ENCODE measurements around the gene PRM1. TPM values are rescaled to one million over a fixed set of nuclear protein-coding genes. Genes with fewer than 3 reads are reported as not detected.
A peak's percentile ranks its signal among the peaks of the same experiment; 100 is the strongest.

PRM1 gene, protein sequence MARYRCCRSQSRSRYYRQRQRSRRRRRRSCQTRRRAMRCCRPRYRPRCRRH
- total RNA-seq (ENCODE audit: insufficient read depth, low replicate concordance), result not detected

DNA sequence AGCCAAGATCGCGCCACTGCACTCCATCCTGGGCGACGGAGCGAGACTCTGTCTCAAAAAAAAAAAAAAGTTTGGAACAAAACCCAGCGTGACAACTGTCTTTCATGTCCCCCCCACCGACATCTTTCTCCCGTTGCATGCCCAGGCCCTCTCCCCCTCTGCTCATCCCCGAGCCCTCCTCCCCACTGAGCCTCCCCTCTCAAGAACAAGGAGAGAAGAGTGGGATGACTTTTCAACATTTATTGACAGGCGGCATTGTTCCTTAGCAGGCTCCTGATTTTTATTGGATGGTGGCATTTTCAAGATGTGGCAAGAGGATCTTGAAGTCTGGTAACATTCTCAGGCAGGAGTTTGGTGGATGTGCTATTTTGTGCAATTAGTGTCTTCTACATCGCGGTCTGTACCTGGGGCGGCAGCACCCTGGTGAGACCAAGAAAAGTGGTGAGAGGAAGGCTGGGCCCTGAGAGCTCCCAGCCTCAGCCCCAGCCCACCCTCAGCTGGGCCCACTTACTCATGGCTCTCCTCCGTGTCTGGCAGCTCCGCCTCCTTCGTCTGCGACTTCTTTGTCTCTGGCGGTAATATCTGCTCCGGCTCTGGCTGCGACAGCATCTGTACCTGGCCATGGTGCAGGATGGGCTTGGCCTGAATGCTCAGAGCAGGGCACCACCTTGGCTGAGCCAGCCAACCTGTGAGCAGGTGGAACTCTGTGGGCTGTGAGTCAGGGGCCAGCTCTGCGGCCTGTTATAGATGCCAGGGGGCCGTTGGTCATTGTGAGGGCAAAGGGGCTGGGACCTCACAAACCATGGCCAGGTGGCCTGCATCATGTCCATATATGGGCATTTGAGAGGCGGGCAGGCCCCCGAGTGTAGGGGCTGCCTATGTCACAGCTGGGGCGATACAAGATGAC, at the start of gene PRM1:
TSS of gene PRM1 (minus strand) at position 715 of the 907 bp plus-strand sequence. CDS start at position 623, 92 bp downstream.
- no peak for DNase-seq (ENCODE audit: low spot score)

DNA sequence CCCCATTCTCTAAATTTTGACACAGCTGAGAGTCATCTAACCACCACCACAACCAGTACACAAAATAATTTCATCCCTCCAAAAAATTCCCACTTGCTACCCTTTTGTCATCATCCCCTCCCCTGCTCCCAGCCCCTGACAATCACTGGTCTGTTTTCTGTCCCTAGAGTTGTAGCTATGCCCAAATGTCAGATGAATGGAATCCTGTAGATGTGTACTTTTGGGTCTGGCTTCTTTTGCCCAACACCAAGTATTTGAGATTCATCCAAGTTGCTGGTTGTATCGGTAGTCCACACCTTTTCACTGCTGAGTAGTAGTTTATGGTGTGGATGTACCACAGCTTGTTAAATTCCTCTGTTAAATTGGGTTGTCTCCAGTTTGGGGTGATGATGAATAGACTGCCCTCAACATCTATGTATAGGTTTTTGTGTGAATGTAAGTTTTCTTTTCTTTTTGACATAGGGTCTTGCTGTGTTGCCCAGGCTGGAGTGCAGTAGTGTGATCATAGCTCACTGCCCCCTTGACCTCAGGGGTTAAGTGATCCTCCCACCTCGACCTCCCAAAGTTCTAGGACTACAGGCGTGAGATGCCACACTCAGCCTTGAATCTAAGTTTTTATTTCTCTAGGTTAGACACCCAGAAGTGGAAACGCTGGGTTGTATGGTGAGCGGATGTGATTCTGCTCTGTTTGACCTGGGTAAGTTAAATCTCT, 49.6 kb upstream of the PRM1 start:
- DNase-seq (ENCODE audit: low spot score), result no peak

DNA sequence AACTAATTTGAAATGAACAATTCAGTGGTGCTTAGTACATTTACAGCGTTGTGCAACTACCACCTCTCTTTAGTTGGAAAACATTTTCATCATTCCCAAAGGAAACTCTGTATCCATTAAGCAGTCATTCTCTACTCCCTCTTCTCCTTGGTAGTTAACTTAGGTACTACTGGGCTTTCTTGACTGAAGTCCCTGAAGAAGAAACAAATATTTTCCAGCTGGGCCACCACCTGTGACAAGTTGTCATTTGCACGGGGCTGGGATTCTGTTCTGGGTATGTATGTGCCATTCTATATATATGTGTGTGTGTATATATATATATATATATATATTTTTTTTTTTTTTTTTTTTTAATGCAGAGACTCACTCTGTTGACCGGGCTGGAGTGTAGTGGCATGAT, 48.8 kb upstream of the PRM1 start:
- DNase-seq (ENCODE audit: low spot score), result no peak

DNA sequence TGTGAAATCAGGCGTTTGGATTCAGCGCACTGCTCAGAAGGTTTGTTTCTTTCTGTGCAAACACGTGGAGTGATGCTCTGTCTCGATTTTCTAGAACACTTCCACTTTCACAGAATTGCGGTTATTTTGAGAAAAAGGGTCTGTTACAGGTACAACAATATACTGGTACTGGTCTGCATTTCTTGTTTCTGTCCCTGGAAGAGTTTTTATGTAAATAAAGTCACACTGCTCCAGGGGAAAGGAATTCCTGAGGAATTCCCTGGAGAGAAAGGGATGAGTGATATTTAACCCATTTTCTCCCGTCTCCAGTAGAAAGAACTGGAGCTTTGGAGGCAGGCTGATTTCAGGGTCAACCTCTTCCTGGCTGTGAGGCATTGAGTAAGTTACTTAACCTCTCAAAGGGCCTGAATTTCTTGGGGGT, 48.0 kb upstream of the PRM1 start:
- DNase-seq (ENCODE audit: low spot score), result no peak

DNA sequence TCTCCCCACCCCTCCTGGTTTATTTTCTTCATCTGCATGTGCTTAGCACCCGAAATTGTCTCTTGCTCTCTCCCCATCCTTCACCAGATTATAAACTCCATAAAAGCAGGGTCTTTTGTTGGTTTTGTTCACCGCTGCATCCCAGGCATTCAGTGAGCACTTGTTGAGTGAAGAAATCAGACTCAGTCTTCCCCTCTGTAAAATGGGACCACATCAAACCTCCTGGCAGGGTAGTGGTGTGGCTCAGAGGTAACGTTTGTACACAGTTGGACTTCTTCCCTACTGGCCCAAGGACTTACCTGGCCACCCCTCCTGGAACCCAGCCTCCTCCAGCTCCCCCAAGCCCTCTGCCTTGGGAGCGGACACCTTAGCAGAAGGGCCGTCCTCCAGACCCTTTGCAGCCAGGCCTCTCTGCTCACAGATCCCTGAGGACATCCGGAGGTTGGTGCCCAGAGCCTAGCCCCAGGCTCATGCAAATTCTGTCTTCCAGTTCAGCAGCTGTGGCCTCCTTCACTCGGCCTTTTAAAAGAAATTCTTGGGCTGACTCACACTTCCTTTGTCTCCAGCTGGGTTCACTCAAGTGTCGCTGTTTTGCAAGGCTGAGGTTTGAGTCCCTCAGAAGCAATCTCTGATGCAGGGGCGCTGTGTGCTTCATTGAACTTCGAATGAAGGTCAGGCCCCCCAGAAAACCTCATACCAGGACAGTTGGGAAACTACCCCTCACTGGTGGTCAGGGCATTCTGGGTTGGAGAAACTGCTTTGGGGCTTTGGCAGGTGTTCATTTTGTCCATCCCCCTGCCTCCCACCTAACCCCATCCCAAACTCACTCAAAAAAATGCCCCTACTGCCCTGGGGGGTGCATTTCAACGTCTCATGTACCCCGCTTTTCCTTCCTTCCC, 47.3 kb upstream of the PRM1 start:
- peak; percentile 96 for DNase-seq (ENCODE audit: low spot score)

DNA sequence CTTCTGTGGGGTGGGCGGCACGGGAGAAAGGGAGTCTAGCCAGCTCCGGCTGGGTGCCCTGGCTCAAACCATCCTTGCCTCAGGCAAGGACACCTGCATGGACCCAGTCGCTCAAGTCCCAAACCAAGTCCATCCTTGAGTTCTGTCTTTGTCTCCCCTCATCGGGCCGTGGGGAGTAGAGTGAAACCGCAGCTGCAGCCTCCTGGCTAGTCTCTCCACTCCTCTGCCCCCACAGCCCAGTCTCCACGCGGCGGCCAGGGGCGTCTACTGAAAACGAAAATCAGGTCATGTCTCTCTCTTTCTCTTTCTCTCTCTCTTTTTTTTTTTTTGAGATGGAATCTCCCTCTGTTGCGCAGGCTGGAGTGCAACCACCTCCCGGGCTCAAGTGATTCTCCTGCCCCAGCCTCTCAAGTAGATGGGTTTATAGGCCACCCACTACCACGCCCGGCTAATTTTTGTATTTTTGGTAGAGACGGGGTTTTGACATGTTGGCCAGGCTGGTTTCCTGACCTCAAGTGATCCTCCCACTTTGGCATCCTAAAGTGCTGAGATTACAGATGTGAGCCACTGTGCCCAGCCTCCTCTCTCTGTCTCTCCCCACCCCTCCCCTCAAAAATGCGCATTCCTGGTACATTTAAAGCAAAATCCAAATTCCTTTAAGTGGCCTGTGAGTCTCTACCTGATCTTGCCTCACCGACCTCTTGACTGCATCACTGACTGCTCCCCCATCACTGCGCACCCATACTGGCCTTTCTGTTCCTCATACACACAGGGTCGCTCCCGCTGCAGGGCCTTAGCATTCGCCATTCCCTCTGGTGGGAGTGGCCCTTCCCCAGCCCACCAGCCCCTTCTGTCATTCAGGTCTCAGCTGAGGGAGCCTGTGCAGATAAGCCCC, 46.4 kb upstream of the PRM1 start:
- DNase-seq (ENCODE audit: low spot score), result no peak

DNA sequence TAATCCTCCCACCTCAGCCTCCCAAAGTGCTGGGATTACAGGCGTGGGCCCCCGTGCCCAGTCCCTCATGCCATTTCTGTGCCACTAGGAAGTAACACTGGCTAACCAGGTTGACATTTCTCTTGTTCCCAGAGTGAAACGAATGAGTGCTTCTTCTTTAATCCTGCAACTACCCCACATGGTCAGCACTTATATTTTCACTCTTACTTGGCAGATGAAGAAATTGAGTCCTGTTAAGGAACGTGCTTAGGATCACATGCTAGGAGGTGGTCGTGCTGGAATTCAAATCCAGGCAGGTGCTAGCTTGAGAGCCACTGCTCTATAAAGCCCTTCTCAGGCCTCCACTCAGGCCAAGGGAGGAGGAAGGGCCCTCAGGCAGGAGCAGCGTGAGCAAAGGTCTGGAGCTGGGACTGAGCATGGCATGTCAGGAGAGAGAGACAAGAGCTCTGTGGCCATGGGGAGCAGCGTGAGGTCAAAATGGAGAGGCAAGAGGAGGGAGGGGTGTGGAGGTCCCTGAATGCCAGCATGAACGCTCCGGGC, 45.7 kb upstream of the PRM1 start:
- no peak for DNase-seq (ENCODE audit: low spot score)

DNA sequence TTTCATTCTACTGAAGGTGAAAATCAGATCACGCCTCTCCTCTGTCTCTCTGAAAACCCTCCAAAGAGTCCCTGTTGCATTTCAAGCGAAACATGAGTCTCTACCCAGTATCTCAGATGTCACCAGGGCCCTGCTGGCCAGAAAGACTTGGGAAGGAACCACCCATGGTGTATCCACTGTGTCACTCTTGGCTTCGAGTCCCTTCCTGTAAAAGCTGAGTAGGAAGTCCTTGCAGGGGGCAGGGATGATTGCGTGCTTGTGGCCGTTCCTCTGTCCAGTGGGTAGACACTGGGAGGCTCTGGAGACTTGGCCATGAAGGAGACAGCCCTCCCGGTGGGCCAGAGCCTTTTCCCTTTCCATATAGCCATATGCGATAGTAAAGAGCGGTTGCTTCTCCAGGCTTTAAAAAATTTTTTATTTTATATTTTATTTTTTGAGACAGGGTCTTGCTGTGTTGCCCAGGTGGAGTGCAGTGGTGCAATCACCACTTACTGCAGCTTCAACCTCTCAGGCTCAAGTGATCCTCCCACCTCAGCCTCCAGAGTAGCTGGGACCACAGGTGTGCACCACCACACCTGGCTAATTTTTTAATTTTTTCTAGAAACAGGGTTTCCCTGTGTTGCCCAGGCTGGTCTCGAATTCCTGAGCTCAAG, 45.1 kb upstream of the PRM1 start:
- no peak for DNase-seq (ENCODE audit: low spot score)

DNA sequence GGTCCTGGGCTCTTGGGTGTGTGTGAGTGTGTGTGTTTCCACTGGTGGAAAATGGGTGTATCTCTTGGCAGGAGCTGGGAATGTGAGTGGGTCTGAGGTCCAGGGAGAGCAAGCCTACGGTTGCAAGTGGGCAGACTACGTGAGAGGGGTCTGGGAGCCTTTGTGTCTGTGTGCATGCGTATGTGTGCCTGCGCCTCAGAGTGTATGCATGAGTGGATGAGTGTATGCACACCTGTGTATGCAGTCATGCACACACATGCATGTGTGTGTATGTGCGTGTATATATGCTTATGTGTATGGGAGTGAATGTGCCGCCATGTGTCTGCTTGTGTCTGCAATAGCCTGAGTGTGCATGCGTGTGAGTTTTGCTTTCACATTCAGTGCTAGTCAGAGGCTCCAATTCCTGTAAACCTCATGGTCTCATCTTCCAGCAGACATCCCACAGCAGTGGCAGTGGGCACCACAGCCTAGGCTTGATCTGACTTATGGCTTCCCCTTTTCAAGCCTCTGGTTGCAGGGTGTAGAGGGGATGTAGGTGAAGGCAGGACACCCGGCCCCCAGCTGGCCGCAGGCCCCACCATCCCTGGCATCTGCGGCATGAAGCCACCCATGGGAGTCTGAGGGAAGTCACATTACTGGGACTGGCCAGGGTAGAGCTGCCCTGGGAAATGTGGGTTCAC, 44.4 kb upstream of the PRM1 start:
- no peak for DNase-seq (ENCODE audit: low spot score)

DNA sequence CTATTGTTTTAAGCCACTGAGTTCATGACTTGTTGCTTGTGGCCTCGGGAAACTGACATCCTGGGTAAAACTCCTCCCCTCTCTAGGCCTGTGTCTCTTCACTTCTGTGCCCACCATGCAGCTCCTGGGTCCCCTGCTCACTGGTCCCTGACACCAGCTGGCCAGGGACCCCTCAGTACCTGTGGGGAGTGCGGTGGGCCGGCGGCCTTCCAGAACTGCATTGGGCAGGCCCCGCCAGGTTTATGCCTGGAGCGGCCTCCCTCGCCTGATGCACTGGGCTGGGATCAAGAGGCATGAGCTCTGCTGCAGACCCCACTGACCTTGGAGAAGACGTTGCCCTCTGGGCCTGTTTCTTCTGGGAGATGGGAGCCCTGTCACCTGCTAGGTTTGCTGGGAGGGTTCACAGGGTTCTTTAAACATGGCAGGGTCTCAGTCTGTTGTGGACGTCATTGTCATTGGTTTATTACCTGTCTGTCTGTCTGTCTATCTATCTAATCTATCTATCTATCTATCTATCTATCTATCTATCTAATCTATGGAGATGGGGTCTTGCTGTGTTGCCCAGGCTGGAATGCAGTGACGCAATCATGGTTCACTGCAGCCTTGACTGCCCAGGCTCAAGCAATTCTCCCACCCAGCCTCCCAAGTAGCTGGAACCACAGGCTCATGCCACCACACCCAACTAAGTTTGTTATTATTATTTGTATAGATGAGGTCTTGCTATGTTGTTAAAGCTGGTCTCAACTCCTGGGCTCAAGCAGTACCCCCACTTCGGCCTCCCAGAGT, 42.6 kb upstream of the PRM1 start:
- no peak for DNase-seq (ENCODE audit: low spot score)

DNA sequence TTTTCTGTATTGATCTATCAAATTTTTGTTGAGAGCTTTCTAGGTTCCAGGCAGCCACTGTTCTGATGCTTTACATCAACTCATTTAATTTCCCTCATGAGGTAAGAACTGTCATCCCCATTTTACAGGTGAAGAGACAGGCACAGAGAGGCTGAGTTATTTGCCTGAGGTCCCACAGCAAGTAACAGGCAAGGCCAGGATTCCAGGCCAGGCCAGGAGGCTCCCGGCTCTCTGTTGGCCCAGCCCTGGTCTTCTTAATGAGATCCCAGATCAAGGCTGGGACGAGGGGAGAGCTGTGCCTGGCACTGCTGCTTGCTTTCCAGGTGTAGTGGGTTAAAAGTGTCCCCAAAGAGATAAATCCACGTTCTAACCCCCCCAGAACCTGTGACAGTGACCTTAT, 41.7 kb upstream of the PRM1 start:
- DNase-seq (ENCODE audit: low spot score), result no peak

DNA sequence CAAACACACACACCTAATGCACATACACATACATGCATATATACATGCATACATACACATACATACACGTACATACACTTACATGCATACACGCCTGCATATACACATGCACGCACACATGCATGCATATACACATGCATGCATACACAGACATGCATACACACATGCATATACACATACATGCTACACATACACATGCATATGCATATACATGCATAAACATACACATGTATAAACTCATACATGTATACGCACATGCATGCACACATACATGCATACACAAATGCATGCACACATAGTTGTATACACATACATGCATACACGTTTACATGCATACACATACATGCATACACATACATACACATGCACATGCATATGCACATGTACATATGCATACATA, 40.5 kb upstream of the PRM1 start:
- no peak for DNase-seq (ENCODE audit: low spot score)

DNA sequence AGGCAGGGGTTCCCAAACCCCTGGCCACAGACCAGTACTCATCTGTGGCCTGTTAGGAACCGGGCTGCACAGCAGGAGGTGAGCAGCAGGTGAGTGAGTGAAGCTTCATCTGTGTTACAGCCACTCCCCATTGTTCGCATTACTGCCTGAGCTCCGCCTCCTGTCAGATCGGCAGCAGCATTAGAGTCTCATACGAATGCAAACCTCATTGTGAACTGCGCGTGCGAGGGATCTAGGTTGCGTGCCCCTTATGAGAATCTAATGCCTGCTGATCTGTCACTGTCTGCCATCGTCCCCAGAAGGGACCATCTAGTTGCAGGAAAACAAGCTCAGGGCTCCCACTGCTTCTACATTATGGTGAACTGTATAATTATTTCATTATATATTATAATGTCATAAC, 39.0 kb upstream of the PRM1 start:
- no peak for DNase-seq (ENCODE audit: low spot score)

DNA sequence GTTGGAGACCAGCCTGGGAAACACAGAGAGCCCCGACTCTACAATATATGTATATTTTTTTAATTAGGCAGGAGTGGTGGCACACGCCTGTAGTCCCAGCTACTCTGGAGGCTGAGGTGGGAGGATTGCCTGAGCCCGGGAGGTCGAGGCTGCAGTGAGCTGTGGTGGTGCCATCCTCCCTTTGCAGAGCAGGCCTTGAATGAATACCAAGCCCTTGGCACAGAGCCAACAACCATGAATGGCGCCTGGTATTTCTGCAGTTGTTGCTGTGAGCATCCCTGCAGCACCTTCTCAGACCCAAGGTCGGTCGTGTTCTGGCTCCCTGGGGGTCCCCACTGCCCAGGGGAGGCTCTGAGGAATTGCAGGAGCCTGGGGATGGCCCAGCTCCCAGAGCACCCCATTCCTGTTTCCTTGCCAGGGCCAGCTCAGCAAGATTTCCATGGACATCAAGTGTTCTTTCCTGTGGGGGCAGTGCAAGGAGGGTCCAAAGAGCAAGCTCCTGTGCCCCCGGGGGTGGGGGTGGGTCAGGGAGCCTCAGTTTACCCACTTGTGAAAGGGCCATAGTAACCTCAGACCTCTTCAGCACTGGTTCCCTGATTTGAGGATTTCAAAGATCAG, 38.5 kb upstream of the PRM1 start:
- DNase-seq (ENCODE audit: low spot score), result no peak

DNA sequence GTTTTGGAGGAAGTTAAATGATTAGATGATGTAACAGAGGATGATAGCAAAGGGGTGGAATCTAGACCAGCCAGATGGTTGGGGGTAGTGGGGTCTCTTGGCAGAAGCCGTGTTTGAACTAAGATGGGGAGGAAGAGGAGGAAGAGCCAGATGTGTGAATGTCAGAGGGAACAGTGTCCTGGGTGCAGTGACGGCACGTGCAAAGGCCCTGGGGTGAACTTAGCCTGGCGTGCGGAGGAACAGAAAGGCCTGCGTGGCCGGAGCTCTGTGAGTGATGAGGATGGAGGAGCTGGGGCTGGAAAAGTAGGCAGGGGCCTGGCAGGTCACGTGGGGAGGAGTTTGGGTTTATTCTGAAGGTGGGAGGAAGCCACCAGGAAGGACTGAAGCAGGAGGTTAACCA, 37.7 kb upstream of the PRM1 start:
- no peak for DNase-seq (ENCODE audit: low spot score)

DNA sequence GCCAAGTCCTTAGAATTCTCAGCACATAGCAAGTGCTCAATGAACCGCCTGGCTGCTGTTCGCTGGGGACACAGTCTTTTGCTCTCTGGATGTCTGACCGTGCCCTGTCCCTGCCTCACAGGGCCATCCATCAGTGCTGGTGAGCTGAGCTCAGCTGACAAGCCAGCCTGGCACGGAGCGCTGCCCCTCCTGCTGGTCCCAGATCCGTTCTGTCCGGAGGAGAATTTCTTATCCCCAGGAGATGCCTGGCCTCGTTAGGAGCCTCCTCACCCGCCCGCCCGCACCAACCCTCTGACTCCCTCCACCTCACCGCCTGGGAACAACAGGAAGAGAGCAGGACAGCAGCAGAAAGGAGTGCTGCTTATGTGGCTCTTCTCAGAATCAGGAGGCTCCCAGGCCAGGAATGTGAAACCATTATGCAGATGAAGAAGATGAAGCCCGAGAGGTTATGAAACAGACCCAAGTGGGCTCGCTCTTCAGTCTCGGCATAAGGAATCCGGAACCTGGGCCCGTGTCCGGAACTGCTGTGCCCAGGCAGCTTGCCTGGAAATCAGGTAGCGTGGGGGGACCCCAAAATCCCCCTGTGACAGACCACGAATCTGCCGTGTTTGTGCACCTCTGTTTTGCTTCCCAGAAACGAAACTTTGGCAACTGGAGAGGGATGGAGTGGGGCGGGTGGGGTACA, 35.3 kb upstream of the PRM1 start:
- DNase-seq (ENCODE audit: low spot score), result peak; percentile 26

DNA sequence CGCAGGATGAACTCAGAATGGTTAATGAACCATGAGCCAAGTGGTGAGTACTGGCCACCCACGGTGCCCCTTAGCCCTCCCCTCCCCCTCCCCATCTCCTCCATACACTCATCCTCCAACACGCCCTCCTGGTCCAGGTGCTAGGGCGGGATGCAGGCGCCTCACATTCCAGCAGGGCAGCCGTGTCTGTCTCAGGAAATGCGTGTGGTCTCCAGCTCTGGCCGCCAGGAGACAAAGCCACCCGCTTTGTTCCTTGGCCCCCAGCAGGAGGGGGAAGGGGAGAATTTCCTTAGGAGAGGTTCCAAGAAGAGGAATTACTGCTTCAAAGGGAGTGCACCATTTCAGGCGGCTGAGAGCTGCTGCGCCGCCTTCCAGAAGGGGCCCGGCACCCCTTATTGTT, 34.4 kb upstream of the PRM1 start:
- peak; percentile 63 for DNase-seq (ENCODE audit: low spot score)
